ENCODE measurements around the gene IP6K1.

DNA sequence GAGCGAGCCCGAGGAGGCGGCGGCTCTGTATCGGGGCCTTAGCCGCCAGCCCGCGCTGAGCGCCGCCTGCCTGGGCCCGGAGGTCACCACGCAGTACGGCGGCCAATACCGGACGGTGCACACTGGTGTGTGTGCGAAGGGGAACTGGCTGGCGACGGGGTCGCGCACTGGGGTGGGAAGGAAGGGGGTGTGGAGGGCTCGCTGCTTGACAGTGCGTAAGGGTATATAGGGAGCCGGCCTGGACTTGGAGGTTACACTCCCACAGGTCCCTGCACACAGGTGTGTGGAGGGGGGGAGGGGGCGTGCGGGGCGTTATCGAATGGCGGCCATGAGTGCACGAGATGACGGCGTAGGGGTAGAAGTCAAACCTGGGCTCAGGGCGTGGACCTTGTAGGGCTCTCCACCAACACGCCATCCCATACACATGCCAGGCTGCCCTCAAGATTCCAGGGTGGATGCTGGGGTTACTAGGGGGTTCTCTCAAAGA lies 111.8 kb downstream of the IP6K1 start:
- TF ChIP-seq, protein P1, sequence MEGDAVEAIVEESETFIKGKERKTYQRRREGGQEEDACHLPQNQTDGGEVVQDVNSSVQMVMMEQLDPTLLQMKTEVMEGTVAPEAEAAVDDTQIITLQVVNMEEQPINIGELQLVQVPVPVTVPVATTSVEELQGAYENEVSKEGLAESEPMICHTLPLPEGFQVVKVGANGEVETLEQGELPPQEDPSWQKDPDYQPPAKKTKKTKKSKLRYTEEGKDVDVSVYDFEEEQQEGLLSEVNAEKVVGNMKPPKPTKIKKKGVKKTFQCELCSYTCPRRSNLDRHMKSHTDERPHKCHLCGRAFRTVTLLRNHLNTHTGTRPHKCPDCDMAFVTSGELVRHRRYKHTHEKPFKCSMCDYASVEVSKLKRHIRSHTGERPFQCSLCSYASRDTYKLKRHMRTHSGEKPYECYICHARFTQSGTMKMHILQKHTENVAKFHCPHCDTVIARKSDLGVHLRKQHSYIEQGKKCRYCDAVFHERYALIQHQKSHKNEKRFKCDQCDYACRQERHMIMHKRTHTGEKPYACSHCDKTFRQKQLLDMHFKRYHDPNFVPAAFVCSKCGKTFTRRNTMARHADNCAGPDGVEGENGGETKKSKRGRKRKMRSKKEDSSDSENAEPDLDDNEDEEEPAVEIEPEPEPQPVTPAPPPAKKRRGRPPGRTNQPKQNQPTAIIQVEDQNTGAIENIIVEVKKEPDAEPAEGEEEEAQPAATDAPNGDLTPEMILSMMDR (IDR thresholded peaks at IDR 0.05) = no peak
- no peak for TF ChIP-seq POLR2A (IDR thresholded peaks at IDR 0.05)
